ENCODE results near the gene GRK3. TPM values are rescaled to one million over a fixed set of nuclear protein-coding genes. Genes with fewer than 3 reads are reported as not detected.

Gene GRK3
- total RNA-seq, 2 donors from 2014 or later: 6.2 to 9.1 TPM

GRCh38 chr22:25762147-25762546 is 197.7 kb downstream of the GRK3 start:
- Histone ChIP-seq H3K4me3 (no peak overlapping the region), H3K27me3 (no peaks in the 10 kb centered on the region), H3K36me3 (peaks cover 51% of the 10 kb centered on the region), H3K27ac (peak overlapping the region; percentile 76 to 94), H3K9me3 (peaks cover 5 to 9% of the 10 kb centered on the region in 2 donors), H3K4me1 (peaks cover 0 to 41% of the 10 kb centered on the region in 2 donors)
- TF ChIP-seq CTCF (IDR thresholded peaks at IDR 0.05): no peak
- DNase-seq (ENCODE audit: low spot score): no peak

GRCh38 chr22:25763239-25763777 is 198.8 kb downstream of the GRK3 start:
- H3K27ac ChIP-seq: peak overlapping the region; percentile 76 to 94
- no peaks in the 10 kb centered on the region for H3K27me3 ChIP-seq
- no peak for TF ChIP-seq CTCF (IDR thresholded peaks at IDR 0.05)
- H3K4me3 ChIP-seq: no peak overlapping the region
- H3K36me3 ChIP-seq: peaks cover 63% of the 10 kb centered on the region
- H3K4me1 ChIP-seq: peaks cover 0 to 41% of the 10 kb centered on the region in 2 donors
- DNase-seq (ENCODE audit: low spot score): no peak
- peaks cover 5 to 9% of the 10 kb centered on the region in 2 donors for H3K9me3 ChIP-seq

GRCh38 chr22:25764270-25765015 is 200.0 kb downstream of the GRK3 start:
- Histone ChIP-seq H3K27ac (peak overlapping the region; percentile 6 to 94), H3K36me3 (peaks cover 74% of the 10 kb centered on the region), H3K4me1 (peaks cover 0 to 40% of the 10 kb centered on the region in 2 donors)

GRCh38 chr22:25765016-25765367 is 200.5 kb downstream of the GRK3 start:
- peaks cover 5 to 9% of the 10 kb centered on the region in 2 donors for H3K9me3 ChIP-seq
- peaks cover 80% of the 10 kb centered on the region for H3K36me3 ChIP-seq
- peaks cover 0 to 34% of the 10 kb centered on the region in 2 donors for H3K4me1 ChIP-seq
- H3K27ac ChIP-seq: peak overlapping the region; percentile 6 to 94
- no peak for DNase-seq (ENCODE audit: low spot score)
- no peak overlapping the region for H3K4me3 ChIP-seq
- H3K27me3 ChIP-seq: no peaks in the 10 kb centered on the region
- TF ChIP-seq CTCF (IDR thresholded peaks at IDR 0.05): no peak

More at GRCh38 chr22:25764270-25765015, 200.0 kb downstream of the GRK3 start:
- H3K9me3 ChIP-seq: peaks cover 5 to 9% of the 10 kb centered on the region in 2 donors
- H3K27me3 ChIP-seq: no peaks in the 10 kb centered on the region
- H3K4me3 ChIP-seq: no peak overlapping the region
- DNase-seq (ENCODE audit: low spot score): no peak
- no peak for TF ChIP-seq CTCF (IDR thresholded peaks at IDR 0.05)

GRCh38 chr22:25765801-25766200 is 201.3 kb downstream of the GRK3 start:
- peaks cover 87% of the 10 kb centered on the region for H3K36me3 ChIP-seq
- no peak for DNase-seq (ENCODE audit: low spot score)
- no peak overlapping the region for H3K4me3 ChIP-seq
- H3K27ac ChIP-seq: peak overlapping the region; percentile 6 to 94
- H3K9me3 ChIP-seq: peaks cover 5 to 9% of the 10 kb centered on the region in 2 donors
- no peaks in the 10 kb centered on the region for H3K27me3 ChIP-seq
- peaks cover 0 to 28% of the 10 kb centered on the region in 2 donors for H3K4me1 ChIP-seq
- TF ChIP-seq CTCF (IDR thresholded peaks at IDR 0.05): no peak

Data from right atrium auricular region (tissue), 2 donors.